Measurements from ENCODE around the gene DST. TPM values are rescaled to one million over a fixed set of nuclear protein-coding genes. Genes with fewer than 3 reads are reported as not detected.
"Not testable (repeated sequence)": the region's sequence is repeated elsewhere in the genome, so short reads cannot be mapped to it uniquely, and the experiment has no call there.

The DST gene
- total RNA-seq, 1 experiment from 2014 or later: 91.9 TPM

- Histone ChIP-seq H3K14ac (ENCODE audit: insufficient read depth, low read length) (no peak overlapping the region), H4K91ac (ENCODE audit: insufficient read length, low read depth, low read length) (no peak overlapping the region), H3K4ac (ENCODE audit: low read depth, low read length) (no peak overlapping the region), H2BK5ac (ENCODE audit: insufficient read length, low read length) (no peak overlapping the region), H3K56ac (ENCODE audit: insufficient read length, low read depth, low read length) (no peak overlapping the region), H2AFZ (ENCODE audit: low read length) (no peak overlapping the region), H2BK120ac (ENCODE audit: low read depth, low read length, poor library complexity, severe bottlenecking) (no peak overlapping the region), H3K9me3 (ENCODE audit: control insufficient read depth, low read depth, low read length) (no peaks in the 10 kb centered on the region), H3K23ac (ENCODE audit: insufficient read length, low read depth, low read length) (no peak overlapping the region), H3K79me2 (ENCODE audit: insufficient read depth, low read length) (no peaks in the 10 kb centered on the region), H3K27me3 (ENCODE audit: insufficient read depth, low read length) (no peaks in the 10 kb centered on the region), H3K4me2 (ENCODE audit: insufficient read depth, insufficient read length, low read length) (no peak overlapping the region), H3K4me1 (ENCODE audit: insufficient read depth, low read length) (no peaks in the 10 kb centered on the region; the same call in 1 of the 2 replicates), H3K9ac (ENCODE audit: extremely low read depth, insufficient read length, low read length) (no peak overlapping the region), H2AK5ac (ENCODE audit: insufficient read length, low read length) (no peak overlapping the region), H3K79me1 (ENCODE audit: insufficient read depth, low read depth, low read length, poor library complexity, severe bottlenecking) (no peaks in the 10 kb centered on the region), H3K18ac (ENCODE audit: insufficient read length, low read depth, low read length) (no peak overlapping the region), H4K20me1 (ENCODE audit: control insufficient read depth, insufficient read depth, insufficient read length) (no peaks in the 10 kb centered on the region), H2BK12ac (ENCODE audit: insufficient read length, low read depth, low read length) (no peak overlapping the region), H2BK20ac (ENCODE audit: low read depth, low read length, poor library complexity, severe bottlenecking) (no peak overlapping the region), H3T11ph (ENCODE audit: low read length) (no peak overlapping the region), H4K5ac (ENCODE audit: insufficient read length, low read depth, low read length) (no peak overlapping the region), H2BK15ac (ENCODE audit: low read depth, low read length) (no peak overlapping the region), H3K23me2 (ENCODE audit: insufficient read length, low read depth, low read length, poor library complexity, severe bottlenecking) (no peaks in the 10 kb centered on the region), H4K8ac (replicated peaks; ENCODE audit: insufficient read length, low read depth, low read length) (no peak overlapping the region), H3K27ac (ENCODE audit: insufficient read length, low read depth, low read length) (no peak overlapping the region)
- Mint-ChIP-seq H3K4me3 (no peak overlapping the region), H3K4me1 (peaks cover 23 to 32% of the 10 kb centered on the region in 2 experiments), H3K9me3 (no peaks in the 10 kb centered on the region), H3K27ac (no peak overlapping the region), H3K36me3 (ENCODE audit: insufficient read depth in 1 of 3, low read depth in 3 of 3) (no peaks in the 10 kb centered on the region), H3K27me3 (ENCODE audit: low read depth) (no peaks in the 10 kb centered on the region)
- WGBS (ENCODE audit: extremely low coverage, insufficient read length, low lambda C conversion rate): no CpG with 5 or more reads among the region's 3 CpGs
- DNase-seq: no peak
- TF ChIP-seq CTCF (conservative IDR thresholded peaks at IDR 0.05): no peak
These were observed 20.7 kb upstream of the DST start for GRCh38 chr6:56663344-56663743.

- not testable (repeated sequence) for H3K9me3 ChIP-seq (ENCODE audit: control insufficient read depth, low read depth, low read length); H3K14ac ChIP-seq (ENCODE audit: insufficient read depth, low read length); H4K5ac ChIP-seq (ENCODE audit: insufficient read length, low read depth, low read length); H4K8ac ChIP-seq (replicated peaks; ENCODE audit: insufficient read length, low read depth, low read length); H3K4me2 ChIP-seq (ENCODE audit: insufficient read depth, insufficient read length, low read length); H3K27me3 Mint-ChIP-seq (ENCODE audit: low read depth); H2AFZ ChIP-seq (ENCODE audit: low read length); H3K27ac ChIP-seq (ENCODE audit: insufficient read length, low read depth, low read length); H4K20me1 ChIP-seq (ENCODE audit: control insufficient read depth, insufficient read depth, insufficient read length); H3K4ac ChIP-seq (ENCODE audit: low read depth, low read length); H2BK15ac ChIP-seq (ENCODE audit: low read depth, low read length); H3K36me3 Mint-ChIP-seq (ENCODE audit: insufficient read depth in 1 of 3, low read depth in 3 of 3); H3K9me3 Mint-ChIP-seq; H3K4me1 ChIP-seq (ENCODE audit: insufficient read depth, low read length); H2AK5ac ChIP-seq (ENCODE audit: insufficient read length, low read length); H3K79me2 ChIP-seq (ENCODE audit: insufficient read depth, low read length); H2BK20ac ChIP-seq (ENCODE audit: low read depth, low read length, poor library complexity, severe bottlenecking); H2BK12ac ChIP-seq (ENCODE audit: insufficient read length, low read depth, low read length); H3K23ac ChIP-seq (ENCODE audit: insufficient read length, low read depth, low read length); H3K23me2 ChIP-seq (ENCODE audit: insufficient read length, low read depth, low read length, poor library complexity, severe bottlenecking); H2BK5ac ChIP-seq (ENCODE audit: insufficient read length, low read length); H2BK120ac ChIP-seq (ENCODE audit: low read depth, low read length, poor library complexity, severe bottlenecking); H3T11ph ChIP-seq (ENCODE audit: low read length); H3K56ac ChIP-seq (ENCODE audit: insufficient read length, low read depth, low read length); H4K91ac ChIP-seq (ENCODE audit: insufficient read length, low read depth, low read length); H3K18ac ChIP-seq (ENCODE audit: insufficient read length, low read depth, low read length); H3K9ac ChIP-seq (ENCODE audit: extremely low read depth, insufficient read length, low read length); H3K27me3 ChIP-seq (ENCODE audit: insufficient read depth, low read length); DNase-seq; H3K4me3 Mint-ChIP-seq; H3K79me1 ChIP-seq (ENCODE audit: insufficient read depth, low read depth, low read length, poor library complexity, severe bottlenecking)
- peaks cover 23 to 37% of the 10 kb centered on the region in 2 experiments for H3K4me1 Mint-ChIP-seq
- peak overlapping the region in 2 of 3 experiments; percentile 32 to 50; a peak in 4 of 7 replicates for H3K27ac Mint-ChIP-seq
- WGBS (ENCODE audit: extremely low coverage, insufficient read length, low lambda C conversion rate): no CpG with 5 or more reads among the region's 3 CpGs
These were observed 18.6 kb upstream of the DST start for GRCh38 chr6:56661338-56661737.
